HepG2 (cell line): Measurements from ENCODE around the gene CA12. TPM values are rescaled to one million over a fixed set of nuclear protein-coding genes. Genes with fewer than 3 reads are reported as not detected.

Experiments
- ATAC-seq: fragments of 200-7000 bp; cut with Tn5 transposase; 3 replicates; pipeline ENCODE4 v1.9.1; 2020; ENCODE audit warnings: mild to moderate bottlenecking, moderate library complexity
- BruUV-seq: library from RNA; stranded (reverse); fragments of 400-500 nt; replicated peaks from 2 replicates; lab custom pipeline; 2021; lab: Mats Ljungman, UMichigan
- CTCF ChIA-PET: fragments of 300-600 bp; formaldehyde crosslinking; extraction: SDS; loops from one replicate; lab custom pipeline; 2021; ENCODE audit warnings: low total read pairs, inconsistent platforms, low intra/inter-chr PET ratio; lab: Yijun Ruan, JAX
- POLR2A ChIA-PET: fragments of 350-600 bp; sonication (Branson Sonifier 250); formaldehyde crosslinking; loops from one replicate; lab custom pipeline; 2020; ENCODE audit warnings: antibody characterized with exemption, inconsistent platforms; lab: Yijun Ruan, JAX
- DNase-seq: peaks from one replicate; pipeline ENCODE4 v3.0.0-alpha.2; 2015; ENCODE audit warnings: low spot score
- FAIRE-seq: peaks from 3 replicates; lab custom pipeline; 2011; peaks lifted over from hg19 to GRCh38; lab: Jason Lieb, UNC
- H2AFZ ChIP-seq: one replicate; pipeline ENCODE4 v1.6.1; 2011; ENCODE audit warnings: low read length, inconsistent platforms
- H3K27ac ChIP-seq: fragments of 300-600 bp; 3 replicates; pipeline ENCODE4 v1.8.0; 2011; ENCODE audit warnings: mixed run types, mild to moderate bottlenecking, mixed read lengths, low read length, inconsistent platforms; ENCODE audit not compliant: insufficient read depth; ENCODE audit errors: extremely low read length
- H3K27me3 ChIP-seq, 2 experiments: fragments of 200-600 bp in 1 of 2; 2 replicates in 1 of 2; 3 replicates in 1 of 2; pipeline versions ENCODE4 v1.6.0 to v1.8.0; 2011; ENCODE audit warnings: low read length in 2 of 2, mild to moderate bottlenecking in 2 of 2, moderate library complexity in 2 of 2, inconsistent platforms in 1 of 2; ENCODE audit not compliant: insufficient read depth in 2 of 2, control insufficient read depth in 1 of 2
- H3K36me3 ChIP-seq, 2 experiments: fragments of 200-600 bp in 1 of 2; replicated peaks in 1 of 2; 2 replicates in 1 of 2; 3 replicates in 1 of 2; pipeline versions ENCODE4 v1.5.1 to v1.8.0; 2011; ENCODE audit warnings: low read length in 2 of 2, inconsistent platforms in 1 of 2; ENCODE audit not compliant: insufficient read depth in 2 of 2, control insufficient read depth in 1 of 2
- H3K4me1 ChIP-seq: 2 replicates; pipeline ENCODE4 v1.5.1; 2012; ENCODE audit warnings: low read length, inconsistent platforms; ENCODE audit not compliant: insufficient read depth
- H3K4me2 ChIP-seq: 2 replicates; pipeline ENCODE4 v1.6.0; 2011; ENCODE audit warnings: low read depth, low read length, inconsistent platforms
- H3K4me3 ChIP-seq, 3 experiments: fragments of 200-600 bp in 1 of 3; sonication (generic), shearing (Covaris generic) in 1 of 3; replicated peaks in 1 of 3; 2 replicates each; pipeline ENCODE4 v1.5.1; 2011 to 2016; ENCODE audit warnings: low read length in 3 of 3, inconsistent platforms in 2 of 3, low read depth in 2 of 3, mild to moderate bottlenecking in 2 of 3, control low read depth in 1 of 3, mixed read lengths in 1 of 3; ENCODE audit not compliant: insufficient read depth in 1 of 3
- H3K79me2 ChIP-seq: one replicate; pipeline ENCODE4 v1.6.1; 2011; ENCODE audit warnings: low read length, inconsistent platforms; ENCODE audit not compliant: insufficient read depth
- H3K9ac ChIP-seq: 2 replicates; pipeline ENCODE4 v1.6.0; 2011; ENCODE audit warnings: mild to moderate bottlenecking, low read depth, low read length, inconsistent platforms; ENCODE audit not compliant: insufficient read depth
- H3K9me3 ChIP-seq: 2 replicates; pipeline ENCODE4 v1.5.1; 2012; ENCODE audit warnings: mild to moderate bottlenecking, low read length
- H4K20me1 ChIP-seq: 2 replicates; pipeline ENCODE4 v1.6.0; 2011; ENCODE audit warnings: inconsistent platforms, mild to moderate bottlenecking, low read length, moderate library complexity; ENCODE audit not compliant: insufficient read depth
- ARID5B ChIP-seq: IDR thresholded peaks from 2 replicates; pipeline ENCODE4 v1.4.0; 2020; ENCODE audit warnings: mild to moderate bottlenecking, missing genetic modification reagents
- DNMT3B ChIP-seq: conservative IDR thresholded peaks from 2 replicates; pipeline ENCODE4 v1.6.1; 2016; ENCODE audit warnings: missing biosample characterization, control low read depth
- MYPOP ChIP-seq: sonication (generic); formaldehyde crosslinking; IDR thresholded peaks from 2 replicates; pipeline ENCODE4 v1.8.1; 2023; ENCODE audit warnings: mild to moderate bottlenecking, moderate library complexity, missing genetic modification reagents
- RBM22 ChIP-seq: fragments of 200-400 bp; formaldehyde crosslinking; optimal IDR thresholded peaks from 2 replicates; pipeline ENCODE3; 2017; ENCODE audit warnings: mild to moderate bottlenecking, low read length, moderate library complexity
- RCOR2 ChIP-seq: IDR thresholded peaks from 2 replicates; pipeline ENCODE4 v1.6.1; 2016; ENCODE audit warnings: missing biosample characterization, missing genetic modification reagents
- ZBTB21 ChIP-seq: sonication (generic); formaldehyde crosslinking; IDR thresholded peaks from 2 replicates; pipeline ENCODE4 v1.4.0; 2020; ENCODE audit warnings: missing genetic modification reagents
- ZNF275 ChIP-seq: sonication (generic); formaldehyde crosslinking; IDR thresholded peaks from 2 replicates; pipeline ENCODE4 v1.8.0; 2022; ENCODE audit warnings: missing genetic modification reagents, mild to moderate bottlenecking, inconsistent platforms, borderline replicate concordance
- ZNF547 ChIP-seq: sonication (generic); formaldehyde crosslinking; IDR thresholded peaks from 2 replicates; pipeline ENCODE4 v1.5.1; 2020; ENCODE audit warnings: mild to moderate bottlenecking, missing genetic modification reagents
- WGBS: methylation state at CpG from one replicate; pipeline ENCODE4 v1.1.6; 2017; ENCODE audit warnings: low lambda C conversion rate; 5-methylcytosine and 5-hydroxymethylcytosine counted together
- in situ Hi-C: cut with HindIII; loops from 2 replicates; pipeline ENCODE4 v1.10.0; 2017; ENCODE audit warnings: low pct_unique_long_range_greater_than_20kb; ENCODE audit not compliant: extremely low pct_ligation_motif_present
- intact Hi-C: fragments of 100-400 bp; cut with micrococcal nuclease; formaldehyde crosslinking; loops from one replicate; pipeline ENCODE4 v1.10.0; 2022; ENCODE audit not compliant: unreplicated experiment
- polyA plus RNA-seq, 8 experiments: library from polyadenylated mRNA; depleted of rRNA in 3 of 8; stranded (reverse) in 7 of 8; unstranded in 1 of 8; fragments of >200 nt; fragmentation: Illumina TruSeq in 4 of 8; extraction: Trizol in 4 of 8; gene quantifications; 2 replicates each; pipeline versions ENCODE4 v1.2.1 to v1.2.3, GENCODE V29; 2011 to 2016; ENCODE audit warnings: low read depth in 4 of 8, missing spikeins in 1 of 8, mixed read lengths in 1 of 8; ENCODE audit not compliant: insufficient read depth in 1 of 8
- total RNA-seq, 5 experiments: library from RNA; depleted of rRNA; stranded (reverse); fragments of >200 nt; fragmentation: Illumina TruSeq; extraction: Trizol; gene quantifications; 2 replicates each; pipeline ENCODE4 v1.2.3, GENCODE V29; 2016; ENCODE audit warnings: low read depth in 1 of 5

The CA12 gene
- total and polyA plus RNA-seq, 2 of the 13 experiments (the other 11 are each of a cell fraction or from before 2014, with no cell fraction given) = 0.07 to 0.20 TPM

GRCh38 chr15:63274427-63274826, 107.2 kb downstream of the CA12 start:
- in situ Hi-C loops = no loop called here
- H3K27me3 ChIP-seq = no peaks in the 10 kb centered on the region; a peak in 1 of 5 replicates
- TF ChIP-seq RCOR2 (CRISPR knock-in tag) (no peak), ZBTB21 (CRISPR knock-in tag) (no peak), ARID5B (no peak), DNMT3B (CRISPR knock-in tag) (no peak), ZNF275 (no peak), ZNF547 (CRISPR knock-in tag) (no peak), MYPOP (CRISPR knock-in tag) (no peak), RBM22 (no peak)
- POLR2A ChIA-PET = no interaction called here
- H3K4me3 ChIP-seq = no peak overlapping the region
- no peaks in the 10 kb centered on the region for H4K20me1 ChIP-seq
- peaks cover 17% of the 10 kb centered on the region for H3K4me1 ChIP-seq
- no peak overlapping the region for H3K9ac ChIP-seq
- H3K79me2 ChIP-seq = no peaks in the 10 kb centered on the region
- intact Hi-C loops = no loop called here
- no peak overlapping the region for H3K4me2 ChIP-seq
- DNase-seq (no peak), FAIRE-seq (no peak), ATAC-seq (no peak)
- no peak overlapping the region for H3K27ac ChIP-seq
- no peak overlapping the region for H2AFZ ChIP-seq
- BruUV-seq = no TSS peak
- 45% methylated on average over 3 of the region's 3 CpGs for WGBS
- no peaks in the 10 kb centered on the region for H3K9me3 ChIP-seq
- H3K36me3 ChIP-seq = no peaks in the 10 kb centered on the region
- CTCF ChIA-PET = no interaction called here

Other genes starting within 250 kb of the CA12 start
- gene RPS27L, start 224.4 kb downstream of the CA12 start, total RNA-seq (2016; rRNA removed; fragmentation: Illumina TruSeq; extraction: Trizol) = 433 and 596 TPM in 2 replicates
- 210 and 231 TPM in 2 replicates for gene RPS27L, start 224.4 kb downstream of the CA12 start, polyA plus RNA-seq (2011; rRNA removed)
- 14.2 and 20.4 TPM in 2 replicates for gene RAB8B, start 192.2 kb downstream of the CA12 start, total RNA-seq (2016; rRNA removed; fragmentation: Illumina TruSeq; extraction: Trizol)
- 4.7 and 6.8 TPM in 2 replicates for gene RAB8B, start 192.2 kb downstream of the CA12 start, polyA plus RNA-seq (2011; rRNA removed)
- 0.67 and 1.00 TPM in 2 replicates for gene APH1B, start 104.2 kb downstream of the CA12 start, total RNA-seq (2016; rRNA removed; fragmentation: Illumina TruSeq; extraction: Trizol)
- 0.45 and 0.72 TPM in 2 replicates for gene APH1B, start 104.2 kb downstream of the CA12 start, polyA plus RNA-seq (2011; rRNA removed)
- 55.9 and 61.2 TPM in 2 replicates for gene USP3, start 122.7 kb upstream of the CA12 start, total RNA-seq (2016; rRNA removed; fragmentation: Illumina TruSeq; extraction: Trizol)
- 14.3 and 16.0 TPM in 2 replicates for gene USP3, start 122.7 kb upstream of the CA12 start, polyA plus RNA-seq (2011; rRNA removed)
- gene FBXL22, start 215.5 kb upstream of the CA12 start, total RNA-seq (2016; rRNA removed; fragmentation: Illumina TruSeq; extraction: Trizol) = 0.20 and 0.33 TPM in 2 replicates
- 0.09 and 0.15 TPM in 2 replicates for gene FBXL22, start 215.5 kb upstream of the CA12 start, polyA plus RNA-seq (2011; rRNA removed)